LoVo (cell line): Measurements from ENCODE around the gene GNPTAB.
"Not testable (repeated sequence)": the region's sequence is repeated elsewhere in the genome, so short reads cannot be mapped to it uniquely, and the experiment has no call there.

Experiments
- DNase-seq: peaks from one replicate; pipeline ENCODE4 v3.0.0-alpha.2; 2016; ENCODE audit warnings: low spot score

GNPTAB gene

GRCh38 chr12:101737476-101737875 lies 93.3 kb downstream of the GNPTAB start:
- no peak for DNase-seq

- DNase-seq = not testable (repeated sequence)
These were observed 96.3 kb downstream of the GNPTAB start for GRCh38 chr12:101734482-101734881.

- no peak for DNase-seq
These were observed 97.6 kb downstream of the GNPTAB start for GRCh38 chr12:101733166-101733565.

- no peak for DNase-seq
These were observed 98.4 kb downstream of the GNPTAB start for GRCh38 chr12:101732318-101732717.

GRCh38 chr12:101729842-101730241 lies 100.9 kb downstream of the GNPTAB start:
- no peak for DNase-seq

- no peak for DNase-seq
These were observed 103.7 kb downstream of the GNPTAB start for GRCh38 chr12:101727098-101727497.

GRCh38 chr12:101722392-101722791 lies 108.4 kb downstream of the GNPTAB start:
- no peak for DNase-seq

GRCh38 chr12:101720118-101720517 lies 110.6 kb downstream of the GNPTAB start:
- no peak for DNase-seq

GRCh38 chr12:101719566-101719965 lies 111.2 kb downstream of the GNPTAB start:
- no peak for DNase-seq

- DNase-seq = no peak
These were observed 115.8 kb downstream of the GNPTAB start for GRCh38 chr12:101714877-101715444.

GRCh38 chr12:101713930-101714329 lies 116.8 kb downstream of the GNPTAB start:
- no peak for DNase-seq

- no peak for DNase-seq
These were observed 117.6 kb downstream of the GNPTAB start for GRCh38 chr12:101713059-101713682.

- no peak for DNase-seq
These were observed 120.5 kb downstream of the GNPTAB start for GRCh38 chr12:101710288-101710687.

- DNase-seq = no peak
These were observed 123.5 kb downstream of the GNPTAB start for GRCh38 chr12:101707131-101707782.

GRCh38 chr12:101706403-101706802 lies 124.4 kb downstream of the GNPTAB start:
- no peak for DNase-seq

- no peak for DNase-seq
These were observed 127.3 kb downstream of the GNPTAB start for GRCh38 chr12:101703487-101703886.

GRCh38 chr12:101700299-101700820 lies 130.4 kb downstream of the GNPTAB start:
- no peak for DNase-seq

GRCh38 chr12:101698800-101699347 lies 131.9 kb downstream of the GNPTAB start:
- DNase-seq = peak; percentile 8

- peak; percentile 46 for DNase-seq
These were observed 132.6 kb downstream of the GNPTAB start for GRCh38 chr12:101697930-101698799.

- peak; percentile 64 for DNase-seq
These were observed 133.4 kb downstream of the GNPTAB start, which contains the start of gene CHPT1 for GRCh38 chr12:101697197-101697929. Gene CHPT1 (plus strand): TSS chr12:101697640. CDS start chr12:101697862, 222 bp downstream.
